K562 (cell line): Measurements from ENCODE around the gene EGFR. TPM values are rescaled to one million over a fixed set of nuclear protein-coding genes. Genes with fewer than 3 reads are reported as not detected.

Experiments
- ATAC-seq: fragments of 200-7000 bp; cut with Tn5 transposase; 3 replicates; pipeline ENCODE4 v1.9.1; 2020; ENCODE audit warnings: moderate library complexity
- BruUV-seq: library from RNA; stranded (reverse); fragments of 400-500 nt; replicated peaks from 2 replicates; lab custom pipeline; 2021; lab: Mats Ljungman, UMichigan
- CTCF ChIA-PET: fragments of 300-600 bp; formaldehyde crosslinking; extraction: SDS; loops from one replicate; lab custom pipeline; 2021; ENCODE audit warnings: low intra/inter-chr PET ratio; lab: Yijun Ruan, JAX
- POLR2A ChIA-PET: fragments of 300-600, 350-650 bp; sonication (Branson Sonifier 250); formaldehyde crosslinking; extraction: SDS; loops from one replicate; lab custom pipeline; 2021; ENCODE audit warnings: antibody characterized with exemption, inconsistent platforms; lab: Yijun Ruan, JAX
- DNase-seq, 4 experiments: peaks; one replicate each; pipeline versions ENCODE4 v3.0.0 to v3.0.0-alpha.2; 2011 to 2018; ENCODE audit warnings: low spot score in 3 of 4, mixed read lengths in 3 of 4; ENCODE audit errors: extremely low read depth in 1 of 4
- FAIRE-seq: peaks from 2 replicates; lab custom pipeline; 2011; peaks lifted over from hg19 to GRCh38; lab: Jason Lieb, UNC
- H2AFZ ChIP-seq: 2 replicates; pipeline ENCODE4 v1.6.0; 2011; ENCODE audit warnings: low read depth, low read length, control low read depth, inconsistent platforms
- H3K27ac ChIP-seq: fragments of 200-600 bp; 3 replicates; pipeline ENCODE4 v1.8.0; 2011; ENCODE audit warnings: low read depth, mild to moderate bottlenecking, control low read depth, inconsistent platforms, low read length, moderate library complexity, mixed read lengths; ENCODE audit errors: extremely low read depth
- H3K27me3 ChIP-seq, 2 experiments: fragments of 300-600 bp in 1 of 2; 2 replicates in 1 of 2; 3 replicates in 1 of 2; pipeline versions ENCODE4 v1.6.0 to v1.8.0; 2011; ENCODE audit warnings: inconsistent platforms in 2 of 2, low read length in 2 of 2, mild to moderate bottlenecking in 1 of 2, mixed read lengths in 1 of 2, moderate library complexity in 1 of 2; ENCODE audit not compliant: control insufficient read depth in 2 of 2, insufficient read depth in 2 of 2
- H3K36me3 ChIP-seq: fragments of 300-600 bp; 3 replicates; pipeline ENCODE4 v1.8.0; 2011; ENCODE audit warnings: mild to moderate bottlenecking, low read length, inconsistent platforms; ENCODE audit not compliant: control insufficient read depth, insufficient read depth
- H3K4me1 ChIP-seq, 2 experiments: fragments of 200-600 bp in 1 of 2; replicated peaks in 1 of 2; 2 replicates in 1 of 2; 3 replicates in 1 of 2; pipeline versions ENCODE4 v1.5.1 to v1.8.0; 2011; ENCODE audit warnings: inconsistent platforms in 2 of 2, low read length in 2 of 2, mild to moderate bottlenecking in 1 of 2, mixed read lengths in 1 of 2, moderate library complexity in 1 of 2; ENCODE audit not compliant: control insufficient read depth in 2 of 2, insufficient read depth in 2 of 2
- H3K4me2 ChIP-seq: 2 replicates; pipeline ENCODE4 v1.6.1; 2011; ENCODE audit warnings: low read length, control low read depth, inconsistent platforms, mixed read lengths; ENCODE audit not compliant: insufficient read depth
- H3K4me3 ChIP-seq: fragments of 200-600 bp; sonication (generic), shearing (Covaris generic); 2 replicates; pipeline ENCODE4 v1.5.1; 2016; ENCODE audit warnings: control low read depth, inconsistent platforms
- H3K79me2 ChIP-seq: fragments of 200-600 bp; 3 replicates; pipeline ENCODE4 v1.8.0; 2011; ENCODE audit warnings: low read length, inconsistent platforms; ENCODE audit not compliant: control insufficient read depth, insufficient read depth
- H3K9ac ChIP-seq, 2 experiments: 2 replicates each; pipeline versions ENCODE4 v1.6.0 to v1.6.1; 2011; ENCODE audit warnings: low read depth in 2 of 2, low read length in 2 of 2, control low read depth in 1 of 2, inconsistent platforms in 1 of 2, mild to moderate bottlenecking in 1 of 2, mixed read lengths in 1 of 2; ENCODE audit not compliant: insufficient read depth in 1 of 2
- H3K9me1 ChIP-seq: one replicate; pipeline ENCODE4 v1.6.0; 2011; ENCODE audit warnings: inconsistent platforms, mild to moderate bottlenecking, low read length, moderate library complexity; ENCODE audit not compliant: control insufficient read depth, insufficient read depth
- H3K9me3 ChIP-seq: replicated peaks from 2 replicates; pipeline ENCODE4 v1.5.1; 2011; ENCODE audit warnings: low read depth, low read length, inconsistent platforms; ENCODE audit not compliant: control insufficient read depth, insufficient read depth
- H4K20me1 ChIP-seq: replicated peaks from 2 replicates; pipeline ENCODE4 v1.6.1; 2011; ENCODE audit warnings: low read length, inconsistent platforms, mixed read lengths; ENCODE audit not compliant: control insufficient read depth, insufficient read depth
- ARID2 ChIP-seq: fragments of 450-650 bp; IDR thresholded peaks from 2 replicates; pipeline ENCODE4 v1.6.1; 2017; ENCODE audit warnings: antibody characterized with exemption, mild to moderate bottlenecking
- E2F4 ChIP-seq: sonication (generic); formaldehyde crosslinking; IDR thresholded peaks from 2 replicates; pipeline ENCODE4 v1.8.0; 2022; ENCODE audit warnings: mild to moderate bottlenecking, low read depth, missing genetic modification reagents
- E2F6 ChIP-seq, 2 experiments: IDR thresholded peaks; 2 replicates each; pipeline ENCODE4 v1.6.1; 2011; ENCODE audit warnings: borderline replicate concordance in 1 of 2, control low read depth in 1 of 2, low read depth in 1 of 2, low read length in 1 of 2, mild to moderate bottlenecking in 1 of 2, mixed read lengths in 1 of 2, moderate library complexity in 1 of 2; ENCODE audit not compliant: insufficient read depth in 1 of 2, insufficient read length in 1 of 2, poor library complexity in 1 of 2, severe bottlenecking in 1 of 2; ENCODE audit errors: extremely low read depth in 1 of 2
- FIP1L1 ChIP-seq: fragments of 200-400 bp; formaldehyde crosslinking; IDR thresholded peaks from 2 replicates; pipeline ENCODE4 v1.6.1; 2018; ENCODE audit warnings: mild to moderate bottlenecking, low read depth, low read length; ENCODE audit not compliant: poor library complexity, severe bottlenecking
- NFATC3 ChIP-seq: fragments of 450-650 bp; IDR thresholded peaks from 2 replicates; pipeline ENCODE4 v1.6.1; 2017; ENCODE audit warnings: mild to moderate bottlenecking
- NFIX ChIP-seq: fragments of 250-450 bp; sonication (Bioruptor Pico); IDR thresholded peaks from 2 replicates; pipeline ENCODE4 v1.4.0; 2020; ENCODE audit warnings: low read depth, mild to moderate bottlenecking, moderate library complexity
- NFYB ChIP-seq: IDR thresholded peaks from 2 replicates; pipeline ENCODE4 v1.6.1; 2011; ENCODE audit warnings: mild to moderate bottlenecking, moderate library complexity; ENCODE audit not compliant: insufficient read length; ENCODE audit errors: extremely low read depth
- SIX5 ChIP-seq, 2 experiments: IDR thresholded peaks; 2 replicates each; pipeline ENCODE4 v1.6.1; 2011; ENCODE audit warnings: low read length in 2 of 2, borderline replicate concordance in 1 of 2, low read depth in 1 of 2, mild to moderate bottlenecking in 1 of 2, moderate library complexity in 1 of 2; ENCODE audit not compliant: insufficient read depth in 1 of 2
- TBP ChIP-seq: optimal IDR thresholded peaks from 2 replicates; pipeline ENCODE3; 2011; ENCODE audit warnings: low read depth, low read length, improper control_type of control experiment
- TRIM28 ChIP-seq: fragments of 450-650 bp; IDR thresholded peaks from 2 replicates; pipeline ENCODE4 v1.6.1; 2017
- ZFP36 ChIP-seq: fragments of 150-350 bp; IDR thresholded peaks from 2 replicates; pipeline ENCODE4 v1.6.1; 2018; ENCODE audit warnings: low read length, low read depth; ENCODE audit not compliant: partially characterized antibody
- ZNF140 ChIP-seq: fragments of 250-450 bp; sonication (Bioruptor Pico); IDR thresholded peaks from 2 replicates; pipeline ENCODE4 v1.8.0; 2021; ENCODE audit warnings: moderate library complexity, mild to moderate bottlenecking, inconsistent platforms
- ZNF384 ChIP-seq: IDR thresholded peaks from 2 replicates; pipeline ENCODE4 v1.6.1; 2012; ENCODE audit warnings: low read depth, low read length, improper control_type of control experiment
- ZNF408 ChIP-seq: fragments of 250-450 bp; sonication (Bioruptor Pico); IDR thresholded peaks from 2 replicates; pipeline ENCODE4 v1.4.0; 2020; ENCODE audit warnings: low read depth, mild to moderate bottlenecking, moderate library complexity
- ZNF655 ChIP-seq: fragments of 250-450 bp; sonication (Bioruptor Pico); IDR thresholded peaks from 2 replicates; pipeline ENCODE4 v1.5.0; 2021
- WGBS: fragments of 100-300 bp; shearing (Covaris generic); methylation state at CpG from one replicate; pipeline ENCODE4 v1.1.6; 2016; ENCODE audit warnings: low coverage, mixed read lengths; ENCODE audit not compliant: insufficient coverage; ENCODE audit errors: missing lambda C conversion rate; 5-methylcytosine and 5-hydroxymethylcytosine counted together
- in situ Hi-C: fragments of 300-500 bp; cut with MboI; formaldehyde crosslinking; loops from 4 replicates; pipeline ENCODE4 v1.15.0; 2018; ENCODE audit warnings: inconsistent platforms, mixed read lengths
- intact Hi-C: fragments of 100-400 bp; cut with micrococcal nuclease; formaldehyde crosslinking; loops from 2 replicates; pipeline ENCODE4 v1.14.2; 2022
- polyA plus RNA-seq, 8 experiments: library from polyadenylated mRNA; depleted of rRNA in 4 of 8; stranded (reverse) in 5 of 8; unstranded in 3 of 8; fragments of >200 nt; fragmentation: Nextera tagmentation in 2 of 8; fragmentation: Illumina TruSeq in 1 of 8; extraction: Ambion mirVana in 2 of 8; extraction: Trizol in 1 of 8; gene quantifications; 2 replicates each; pipeline versions ENCODE4 v1.2.1 to v1.2.3, GENCODE V29; 2011 to 2014; ENCODE audit warnings: inconsistent platforms in 1 of 8, missing spikeins in 1 of 8
- total RNA-seq, 7 experiments: library from RNA; depleted of rRNA in 6 of 7; stranded (reverse); fragments of >200 nt in 6 of 7; fragmentation: Illumina TruSeq in 2 of 7; extraction: Trizol in 2 of 7; gene quantifications; 2 replicates each; pipeline versions ENCODE4 v1.2.1 to v1.2.3, GENCODE V29; 2011 to 2021; ENCODE audit warnings: low replicate concordance in 1 of 7

The EGFR gene
- total and polyA plus RNA-seq, 9 of the 15 experiments (the other 6 are each of a cell fraction or from before 2014, with no cell fraction given) = 0.13 TPM; not detected in 8

- TF ChIP-seq NFATC3 (no peak), SIX5 (IDR thresholded peaks at IDR 0.05; ENCODE audit: borderline replicate concordance in 1 of 2, insufficient read depth in 1 of 2, low read depth in 1 of 2, low read length in 2 of 2) (no peak), E2F6 (IDR thresholded peaks at IDR 0.05; ENCODE audit: borderline replicate concordance in 1 of 2, extremely low read depth in 1 of 2, insufficient read depth in 1 of 2, insufficient read length in 1 of 2, low read depth in 1 of 2, low read length in 1 of 2, poor library complexity in 1 of 2, severe bottlenecking in 1 of 2) (peak in 1 of 2 experiments; percentile 79)
These were observed 55.2 kb downstream of the EGFR start (continued) for GRCh38 chr7:55073976-55074528.

- no peak for FAIRE-seq
- Histone ChIP-seq H3K4me3 (no peak overlapping the region), H2AFZ (no peak overlapping the region), H3K9me1 (no peaks in the 10 kb centered on the region), H3K9ac (no peak overlapping the region), H3K9me3 (no peaks in the 10 kb centered on the region), H3K4me2 (no peak overlapping the region), H3K27ac (no peak overlapping the region), H3K79me2 (no peaks in the 10 kb centered on the region), H3K4me1 (peaks cover 0 to 9% of the 10 kb centered on the region in 2 experiments; a peak in 2 of 5 replicates), H3K36me3 (no peaks in the 10 kb centered on the region), H4K20me1 (no peaks in the 10 kb centered on the region), H3K27me3 (peaks cover 8 to 23% of the 10 kb centered on the region in 2 experiments; a peak in 4 of 5 replicates)
- no TSS peak for BruUV-seq
- 17% methylated on average over 5 of the region's 5 CpGs for WGBS
- intact Hi-C loops (no loop called here), in situ Hi-C loops (no loop called here)
- CTCF ChIA-PET = no interaction called here
- ATAC-seq = no peak
- no peak for DNase-seq
- TF ChIP-seq NFYB (no peak), ZNF384 (no peak), TBP (no peak), ZNF140 (CRISPR knock-in tag) (no peak), E2F4 (CRISPR knock-in tag) (no peak), ZFP36 (no peak), ZNF655 (no peak), NFIX (CRISPR knock-in tag) (no peak), FIP1L1 (no peak), TRIM28 (no peak), ARID2 (no peak), ZNF408 (CRISPR knock-in tag) (no peak)
- POLR2A ChIA-PET = no interaction called here
These were observed 56.7 kb downstream of the EGFR start for GRCh38 chr7:55075464-55076021.
